GM10266 (cell line): ENCODE data around the gene SOX15.

Source experiments
- DNase-seq: peaks from one replicate; pipeline ENCODE4 v3.0.0; 2012; ENCODE audit errors: extremely low spot score
- CTCF ChIP-seq: IDR thresholded peaks from 2 replicates; pipeline ENCODE4 v1.5.1; 2012; ENCODE audit warnings: mild to moderate bottlenecking, low read depth; ENCODE audit not compliant: control insufficient read depth, insufficient read depth; ENCODE audit errors: missing control alignments

SOX15 gene

GRCh38 chr17:7576432-7576937 is 13.4 kb downstream of the SOX15 start:
- TF ChIP-seq CTCF = no peak
- DNase-seq = no peak

- no peak for TF ChIP-seq CTCF
Measured at GRCh38 chr17:7575959-7576358, 13.9 kb downstream of the SOX15 start.

GRCh38 chr17:7575481-7575883 is 14.4 kb downstream of the SOX15 start:
- no peak for TF ChIP-seq CTCF
- no peak for DNase-seq

More at GRCh38 chr17:7575959-7576358, 13.9 kb downstream of the SOX15 start:
- no peak for DNase-seq

GRCh38 chr17:7574176-7574953 is 15.5 kb downstream of the SOX15 start:
- DNase-seq = no peak

GRCh38 chr17:7573324-7574080 is 16.4 kb downstream of the SOX15 start:
- DNase-seq = peak; percentile 93
- TF ChIP-seq CTCF = no peak

More at GRCh38 chr17:7574176-7574953, 15.5 kb downstream of the SOX15 start:
- no peak for TF ChIP-seq CTCF

GRCh38 chr17:7572588-7573323 is 17.1 kb downstream of the SOX15 start:
- no peak for TF ChIP-seq CTCF
- peak; percentile 99 for DNase-seq
